Prostate gland (tissue), 2 donors: ENCODE measurements around the gene CASTOR2.

Experiments
- CTCF ChIP-seq, 4 experiments: fragments of 200-600 bp in 2 of 4; fragments of 450-650 bp in 2 of 4; sonication (generic) in 2 of 4; IDR thresholded peaks; 1 replicate in 3 of 4; 2 replicates in 1 of 4; pipeline ENCODE4 v1.5.1; 2016 to 2019; ENCODE audit warnings: antibody characterized with exemption in 4 of 4, mild to moderate bottlenecking in 2 of 4, moderate library complexity in 2 of 4
- POLR2A ChIP-seq: fragments of 450-650 bp; IDR thresholded peaks from one replicate; pipeline ENCODE4 v1.6.1; 2016; ENCODE audit warnings: antibody characterized with exemption, mild to moderate bottlenecking

GRCh38 chr7:75040512-75040911, 76.0 kb downstream of the CASTOR2 start:
- no peak for TF ChIP-seq CTCF (IDR thresholded peaks at IDR 0.05)
- no peak for TF ChIP-seq POLR2A
